Activated CD4-positive, alpha-beta T cell treated with anti-CD3 and anti-CD28 coated beads, Interleukin-2, amount 10 ng/mL, durations not matched to agents 24 days and 14 days (primary cell): ENCODE results near the gene KDM4C. TPM values are rescaled to one million over a fixed set of nuclear protein-coding genes. Genes with fewer than 3 reads are reported as not detected.

Experiments
- DNase-seq: peaks from one replicate; pipeline ENCODE4 v3.0.0; 2022
- H3K27ac Mint-ChIP-seq: one replicate; pipeline ENCODE4 v1.8.0; 2022; ENCODE audit warnings: mild to moderate bottlenecking, mixed read lengths
- H3K27me3 Mint-ChIP-seq: one replicate; pipeline ENCODE4 v1.8.0; 2022; ENCODE audit warnings: mixed read lengths
- H3K36me3 Mint-ChIP-seq: one replicate; pipeline ENCODE4 v1.8.0; 2022; ENCODE audit warnings: low read depth, mild to moderate bottlenecking, mixed read lengths
- H3K4me1 Mint-ChIP-seq: one replicate; pipeline ENCODE4 v1.8.0; 2021; ENCODE audit warnings: mixed read lengths
- H3K4me3 Mint-ChIP-seq: one replicate; pipeline ENCODE4 v1.8.0; 2022; ENCODE audit warnings: mild to moderate bottlenecking, moderate library complexity, mixed read lengths
- H3K9me3 Mint-ChIP-seq: one replicate; pipeline ENCODE4 v1.8.0; 2021; ENCODE audit warnings: mixed read lengths
- intact Hi-C: fragments of 100-400 bp; cut with micrococcal nuclease; formaldehyde crosslinking; loops from one replicate; pipeline ENCODE4 v1.15.1; 2023
- total RNA-seq: library from RNA; stranded (reverse); gene quantifications from 2 replicates; pipeline ENCODE4 v1.2.3, GENCODE V29; 2022

KDM4C gene
- total RNA-seq, 1 donor from 2014 or later = 39.8 TPM

- H3K27me3 Mint-ChIP-seq = no peaks in the 10 kb centered on the region
- no peak overlapping the region for H3K27ac Mint-ChIP-seq
These were observed 75.9 kb downstream of the KDM4C start for GRCh38 chr9:6833518-6834192.

GRCh38 chr9:6834306-6834705 lies 76.5 kb downstream of the KDM4C start:
- no peaks in the 10 kb centered on the region for H3K27me3 Mint-ChIP-seq
- H3K4me1 Mint-ChIP-seq = peaks cover 2% of the 10 kb centered on the region
- H3K9me3 Mint-ChIP-seq = peaks cover 5% of the 10 kb centered on the region
- no peak overlapping the region for H3K27ac Mint-ChIP-seq
- no peak overlapping the region for H3K4me3 Mint-ChIP-seq
- intact Hi-C loops = no loop called here
- H3K36me3 Mint-ChIP-seq = peaks cover 45% of the 10 kb centered on the region
- DNase-seq = no peak

More at GRCh38 chr9:6833518-6834192, 75.9 kb downstream of the KDM4C start:
- no peak for DNase-seq
- peaks cover 5% of the 10 kb centered on the region for H3K9me3 Mint-ChIP-seq
- peaks cover 2% of the 10 kb centered on the region for H3K4me1 Mint-ChIP-seq
- peaks cover 50% of the 10 kb centered on the region for H3K36me3 Mint-ChIP-seq
- intact Hi-C loops = no loop called here
- no peak overlapping the region for H3K4me3 Mint-ChIP-seq

- no peak for DNase-seq
- H3K36me3 Mint-ChIP-seq = peaks cover 37% of the 10 kb centered on the region
- H3K9me3 Mint-ChIP-seq = peaks cover 5% of the 10 kb centered on the region
These were observed 80.4 kb downstream of the KDM4C start for GRCh38 chr9:6838158-6838557.

GRCh38 chr9:6842584-6842947 lies 84.8 kb downstream of the KDM4C start:
- Mint-ChIP-seq H3K4me1 (peaks cover 2% of the 10 kb centered on the region), H3K4me3 (no peak overlapping the region), H3K27ac (peak overlapping the region; percentile 16), H3K36me3 (peaks cover 9% of the 10 kb centered on the region), H3K27me3 (no peaks in the 10 kb centered on the region), H3K9me3 (no peaks in the 10 kb centered on the region)
- intact Hi-C loops = no loop called here
- DNase-seq = no peak

More at GRCh38 chr9:6838158-6838557, 80.4 kb downstream of the KDM4C start:
- H3K27me3 Mint-ChIP-seq = no peaks in the 10 kb centered on the region
- intact Hi-C loops = no loop called here
- H3K27ac Mint-ChIP-seq = no peak overlapping the region
- H3K4me1 Mint-ChIP-seq = peaks cover 4% of the 10 kb centered on the region
- no peak overlapping the region for H3K4me3 Mint-ChIP-seq

GRCh38 chr9:6843742-6844141 lies 86.0 kb downstream of the KDM4C start:
- Mint-ChIP-seq H3K4me1 (peaks cover 2% of the 10 kb centered on the region), H3K27me3 (no peaks in the 10 kb centered on the region), H3K36me3 (peaks cover 5% of the 10 kb centered on the region), H3K9me3 (no peaks in the 10 kb centered on the region), H3K27ac (no peak overlapping the region), H3K4me3 (no peak overlapping the region)
- intact Hi-C loops = no loop called here
- DNase-seq = no peak

- no peak overlapping the region for H3K27ac Mint-ChIP-seq
- intact Hi-C loops = no loop called here
- no peak overlapping the region for H3K4me3 Mint-ChIP-seq
- H3K9me3 Mint-ChIP-seq = no peaks in the 10 kb centered on the region
- H3K36me3 Mint-ChIP-seq = peaks cover 8% of the 10 kb centered on the region
- no peak for DNase-seq
- no peaks in the 10 kb centered on the region for H3K27me3 Mint-ChIP-seq
- peaks cover 2% of the 10 kb centered on the region for H3K4me1 Mint-ChIP-seq
These were observed 86.5 kb downstream of the KDM4C start for GRCh38 chr9:6844267-6844666.

GRCh38 chr9:6845128-6845826 lies 87.5 kb downstream of the KDM4C start:
- intact Hi-C loops = no loop called here
- H3K9me3 Mint-ChIP-seq = no peaks in the 10 kb centered on the region
- H3K4me3 Mint-ChIP-seq = no peak overlapping the region
- no peaks in the 10 kb centered on the region for H3K27me3 Mint-ChIP-seq
- no peak overlapping the region for H3K27ac Mint-ChIP-seq
- peaks cover 2% of the 10 kb centered on the region for H3K4me1 Mint-ChIP-seq
- H3K36me3 Mint-ChIP-seq = peaks cover 15% of the 10 kb centered on the region
- DNase-seq = no peak

- no peaks in the 10 kb centered on the region for H3K27me3 Mint-ChIP-seq
- no peak for DNase-seq
- no peaks in the 10 kb centered on the region for H3K9me3 Mint-ChIP-seq
- peaks cover 16% of the 10 kb centered on the region for H3K36me3 Mint-ChIP-seq
- H3K4me1 Mint-ChIP-seq = peaks cover 2% of the 10 kb centered on the region
- intact Hi-C loops = no loop called here
- no peak overlapping the region for H3K4me3 Mint-ChIP-seq
- H3K27ac Mint-ChIP-seq = no peak overlapping the region
These were observed 88.1 kb downstream of the KDM4C start for GRCh38 chr9:6845880-6846279.

GRCh38 chr9:6852243-6852963 lies 94.6 kb downstream of the KDM4C start:
- H3K4me1 Mint-ChIP-seq = no peaks in the 10 kb centered on the region
- intact Hi-C loops = no loop called here
- H3K36me3 Mint-ChIP-seq = peaks cover 36% of the 10 kb centered on the region
- no peak overlapping the region for H3K27ac Mint-ChIP-seq
- no peak for DNase-seq
- H3K27me3 Mint-ChIP-seq = no peaks in the 10 kb centered on the region
- no peaks in the 10 kb centered on the region for H3K9me3 Mint-ChIP-seq
- no peak overlapping the region for H3K4me3 Mint-ChIP-seq

- Mint-ChIP-seq H3K27ac (no peak overlapping the region), H3K36me3 (peaks cover 32% of the 10 kb centered on the region), H3K27me3 (no peaks in the 10 kb centered on the region), H3K4me3 (no peak overlapping the region), H3K9me3 (no peaks in the 10 kb centered on the region), H3K4me1 (no peaks in the 10 kb centered on the region)
- DNase-seq = no peak
- intact Hi-C loops = no loop called here
These were observed 98.1 kb downstream of the KDM4C start for GRCh38 chr9:6855860-6856259.

GRCh38 chr9:6864102-6864501 lies 106.3 kb downstream of the KDM4C start:
- no peaks in the 10 kb centered on the region for H3K27me3 Mint-ChIP-seq
- H3K9me3 Mint-ChIP-seq = peaks cover 9% of the 10 kb centered on the region
- H3K36me3 Mint-ChIP-seq = peaks cover 43% of the 10 kb centered on the region
- no peak overlapping the region for H3K4me3 Mint-ChIP-seq
- peaks cover 4% of the 10 kb centered on the region for H3K4me1 Mint-ChIP-seq
- no peak for DNase-seq
- peak overlapping the region; percentile 54 for H3K27ac Mint-ChIP-seq
- intact Hi-C loops = no loop called here

GRCh38 chr9:6869081-6869948 lies 111.5 kb downstream of the KDM4C start:
- peaks cover 14% of the 10 kb centered on the region for H3K4me1 Mint-ChIP-seq
- H3K36me3 Mint-ChIP-seq = peaks cover 28% of the 10 kb centered on the region
- H3K27me3 Mint-ChIP-seq = no peaks in the 10 kb centered on the region
- intact Hi-C loops = no loop called here
- no peak overlapping the region for H3K4me3 Mint-ChIP-seq
- peaks cover 1% of the 10 kb centered on the region for H3K9me3 Mint-ChIP-seq
- no peak overlapping the region for H3K27ac Mint-ChIP-seq
- DNase-seq = no peak

- H3K4me1 Mint-ChIP-seq = peaks cover 16% of the 10 kb centered on the region
- H3K9me3 Mint-ChIP-seq = no peaks in the 10 kb centered on the region
- H3K27me3 Mint-ChIP-seq = no peaks in the 10 kb centered on the region
These were observed 112.4 kb downstream of the KDM4C start for GRCh38 chr9:6870149-6870548.

More at GRCh38 chr9:6870149-6870548, 112.4 kb downstream of the KDM4C start:
- Mint-ChIP-seq H3K27ac (no peak overlapping the region), H3K4me3 (no peak overlapping the region), H3K36me3 (peaks cover 26% of the 10 kb centered on the region)
- no peak for DNase-seq
- intact Hi-C loops = no loop called here
